NCI-H146 (cell line): ENCODE results near the gene RRP8.

Source experiments
- DNase-seq: peaks from one replicate; lab custom pipeline; 2025; lab: John Stamatoyannopoulos, UW

Gene RRP8

DNA sequence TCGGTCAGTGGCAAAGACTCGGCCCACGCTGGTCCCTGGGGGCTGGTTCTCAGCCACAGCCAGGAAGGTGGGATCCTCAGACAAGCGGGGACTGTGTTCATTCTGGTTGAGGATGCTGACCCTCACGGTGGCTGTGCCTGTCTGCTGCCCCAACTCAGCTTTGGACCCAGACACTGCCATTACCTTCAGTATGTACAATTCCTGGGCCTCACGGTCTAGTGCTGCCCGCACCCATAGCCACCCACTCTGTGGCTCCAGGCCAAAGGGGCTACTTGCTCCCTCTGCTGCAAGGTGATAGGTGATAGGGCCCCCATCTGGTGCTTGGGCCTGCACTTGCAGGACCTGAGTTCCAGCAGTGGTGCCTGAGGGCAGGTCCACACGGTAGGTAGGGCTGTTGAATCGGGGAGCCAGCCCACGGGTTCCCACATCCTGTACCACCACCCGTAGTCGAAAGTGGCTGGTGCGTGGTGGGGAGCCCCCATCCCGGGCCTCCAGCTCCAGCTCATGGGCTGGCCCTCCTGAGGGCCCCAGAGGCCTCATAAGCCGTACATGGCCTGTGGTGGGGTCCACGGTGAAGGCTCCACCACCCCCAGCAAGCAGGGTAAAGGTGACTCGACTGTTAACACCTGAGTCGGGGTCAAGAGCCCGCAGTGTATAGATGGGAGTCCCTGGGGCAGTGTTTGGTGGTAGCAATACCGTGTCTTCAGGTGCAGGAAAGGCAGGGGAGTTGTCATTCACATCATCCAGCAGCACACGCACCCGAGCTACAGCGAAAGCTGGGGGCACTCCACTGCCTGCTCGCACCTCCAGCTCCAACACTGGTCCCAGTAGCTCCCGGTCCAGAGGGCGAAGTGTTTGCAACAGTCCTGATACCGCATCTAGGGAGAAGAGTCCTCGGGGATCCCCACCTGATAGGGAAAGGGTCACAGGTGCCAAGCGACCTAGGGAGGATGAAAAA is 29.0 kb upstream of the RRP8 start:
- DNase-seq: no peak

DNA sequence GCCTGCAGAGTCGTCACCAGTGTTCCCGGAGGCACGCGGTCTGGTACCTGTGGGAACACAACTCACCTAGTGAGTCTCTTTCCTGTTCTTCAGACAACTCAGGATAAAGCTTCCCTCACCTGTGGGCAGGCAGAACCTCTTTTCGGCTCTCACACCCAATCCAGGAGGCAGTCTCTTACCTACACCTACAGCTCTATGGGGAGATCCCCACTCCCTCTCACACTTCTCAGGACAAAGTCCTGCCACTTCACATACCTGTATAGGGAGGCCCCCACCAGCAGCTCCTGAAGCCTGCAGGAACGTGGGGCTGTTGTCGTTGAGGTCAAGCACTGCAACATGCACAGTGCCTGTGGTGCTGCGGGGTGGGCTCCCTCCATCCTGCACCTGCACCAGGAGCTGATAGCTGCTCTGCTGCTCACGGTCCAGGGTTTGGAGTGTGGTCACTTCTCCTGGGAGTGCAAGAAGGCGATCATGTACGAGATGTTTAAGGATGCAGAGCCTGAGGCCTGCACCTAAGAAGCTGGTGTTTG is 28.0 kb upstream of the RRP8 start:
- DNase-seq: no peak

DNA sequence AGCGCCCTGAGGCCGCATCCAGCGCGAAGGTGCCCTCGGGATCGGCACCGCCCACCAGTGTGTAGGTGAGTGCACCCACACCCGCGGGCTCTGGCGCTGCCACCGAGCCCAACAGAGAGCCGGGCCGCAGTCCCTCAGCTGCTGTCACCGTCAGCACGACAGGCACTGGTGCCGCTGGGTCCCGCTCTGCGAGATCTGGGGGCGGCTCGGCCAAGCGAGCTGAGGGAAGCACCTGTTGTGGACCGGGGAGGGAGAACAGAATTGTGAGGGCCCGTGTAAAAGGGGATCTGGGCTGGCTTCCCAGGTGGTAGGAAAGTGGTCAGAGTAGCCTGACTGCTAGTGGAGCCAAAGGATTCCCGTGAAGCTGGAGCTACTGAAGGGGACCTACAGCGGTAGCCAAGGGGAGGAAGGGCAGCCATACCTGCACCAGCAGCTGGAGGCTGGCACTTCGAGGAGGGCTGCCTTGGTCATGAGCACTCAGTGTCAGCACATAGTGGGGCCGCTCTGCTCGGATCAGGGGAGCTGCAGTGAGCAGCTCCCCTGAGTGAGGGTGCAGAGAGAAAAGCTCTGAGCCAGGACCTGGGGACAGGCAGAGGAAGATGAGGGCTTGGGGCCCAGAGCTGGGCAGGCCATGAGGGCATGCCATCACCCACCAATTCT is 27.3 kb upstream of the RRP8 start:
- DNase-seq: no peak

DNA sequence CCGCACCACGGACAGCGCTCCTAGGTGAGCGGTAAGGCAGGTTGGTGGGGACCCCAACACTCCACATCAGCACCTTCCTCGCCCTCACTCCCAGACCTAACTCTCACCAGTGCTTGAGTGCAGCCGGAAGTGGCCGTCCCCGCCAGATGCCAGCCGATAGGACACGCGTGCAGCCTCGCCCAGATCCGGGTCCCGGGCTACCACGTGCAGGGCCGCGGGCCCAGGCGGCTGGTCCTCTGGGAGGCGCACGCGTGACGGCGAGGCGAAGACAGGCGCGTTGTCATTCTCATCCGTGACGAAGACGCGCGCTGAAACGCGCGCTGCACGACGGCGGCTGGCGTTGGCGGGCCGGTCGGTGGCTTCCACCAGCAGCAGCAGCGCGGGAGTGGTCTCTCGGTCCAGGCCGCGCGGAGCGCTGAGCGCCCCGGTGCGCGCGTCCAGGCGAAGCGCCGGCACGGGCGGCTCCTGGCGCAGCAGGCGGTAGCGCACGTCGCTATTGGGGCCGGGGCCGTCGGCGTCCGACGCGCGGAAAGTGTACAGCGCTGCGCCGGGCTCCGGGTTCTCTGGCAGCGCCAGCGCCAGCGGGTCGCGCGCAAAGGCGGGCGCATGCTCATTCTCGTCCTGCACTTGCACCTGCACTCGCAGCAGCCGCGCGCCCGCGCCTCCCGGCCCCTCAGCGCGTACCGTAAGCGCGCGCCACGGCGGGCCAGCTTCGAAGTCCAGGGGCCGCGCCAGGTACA is 26.6 kb upstream of the RRP8 start:
- DNase-seq: no peak

DNA sequence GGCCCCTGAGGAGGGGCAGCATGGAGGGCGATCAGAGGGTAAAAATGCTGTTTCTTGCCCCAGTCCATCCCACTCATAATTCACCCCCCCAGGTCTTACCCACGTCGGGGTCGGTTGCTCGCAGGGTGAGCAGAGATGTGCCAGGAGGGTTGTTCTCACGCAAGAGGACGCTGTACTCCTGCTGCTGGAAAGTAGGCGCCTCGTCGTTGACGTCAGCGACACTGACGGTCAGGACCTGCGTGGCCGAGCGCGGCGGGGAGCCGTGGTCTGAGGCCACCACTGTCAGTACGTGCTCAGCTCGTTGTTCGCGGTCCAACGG is 26.1 kb upstream of the RRP8 start:
- DNase-seq: no peak

DNA sequence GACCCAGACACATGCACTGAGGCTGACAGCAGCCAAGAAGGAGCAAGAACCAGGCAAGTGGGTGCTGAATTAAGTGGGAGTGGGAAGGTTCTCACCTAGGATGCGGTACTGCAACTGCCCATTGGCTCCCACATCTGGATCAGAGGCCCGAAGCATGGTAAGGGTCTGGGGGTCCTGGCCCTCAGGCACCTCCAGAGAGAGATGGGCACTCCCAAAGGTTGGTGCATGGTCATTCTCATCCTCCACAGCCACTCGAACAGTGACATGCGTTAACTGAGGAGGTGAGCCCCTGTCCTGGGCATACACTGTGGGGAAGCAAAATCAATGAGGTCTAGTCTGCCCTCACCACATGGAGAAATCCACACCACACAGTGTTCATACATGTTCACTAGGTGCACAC is 25.1 kb upstream of the RRP8 start:
- DNase-seq: no peak

DNA sequence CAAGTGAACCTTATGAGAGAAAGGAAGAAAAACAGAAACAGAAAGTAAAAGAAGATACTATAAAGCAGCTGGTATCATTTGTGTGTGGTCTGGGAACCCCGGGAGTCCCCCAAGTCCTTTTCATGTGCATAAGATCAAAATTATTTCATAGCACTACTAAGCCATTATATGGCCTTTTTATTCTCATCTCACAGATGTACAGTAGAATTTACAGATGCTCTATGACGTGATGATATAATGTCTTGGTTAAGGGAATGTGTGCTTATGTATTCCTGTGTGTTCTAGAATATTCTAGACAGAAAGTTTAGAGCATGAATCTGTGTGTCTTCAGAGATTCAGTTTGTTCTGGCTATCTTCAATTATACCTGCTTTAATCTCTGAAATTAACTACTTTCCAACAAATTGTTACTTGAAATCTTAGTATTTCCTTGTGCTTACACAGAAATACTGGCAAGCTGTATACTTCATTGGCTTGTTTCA is 24.4 kb upstream of the RRP8 start:
- DNase-seq: no peak

DNA sequence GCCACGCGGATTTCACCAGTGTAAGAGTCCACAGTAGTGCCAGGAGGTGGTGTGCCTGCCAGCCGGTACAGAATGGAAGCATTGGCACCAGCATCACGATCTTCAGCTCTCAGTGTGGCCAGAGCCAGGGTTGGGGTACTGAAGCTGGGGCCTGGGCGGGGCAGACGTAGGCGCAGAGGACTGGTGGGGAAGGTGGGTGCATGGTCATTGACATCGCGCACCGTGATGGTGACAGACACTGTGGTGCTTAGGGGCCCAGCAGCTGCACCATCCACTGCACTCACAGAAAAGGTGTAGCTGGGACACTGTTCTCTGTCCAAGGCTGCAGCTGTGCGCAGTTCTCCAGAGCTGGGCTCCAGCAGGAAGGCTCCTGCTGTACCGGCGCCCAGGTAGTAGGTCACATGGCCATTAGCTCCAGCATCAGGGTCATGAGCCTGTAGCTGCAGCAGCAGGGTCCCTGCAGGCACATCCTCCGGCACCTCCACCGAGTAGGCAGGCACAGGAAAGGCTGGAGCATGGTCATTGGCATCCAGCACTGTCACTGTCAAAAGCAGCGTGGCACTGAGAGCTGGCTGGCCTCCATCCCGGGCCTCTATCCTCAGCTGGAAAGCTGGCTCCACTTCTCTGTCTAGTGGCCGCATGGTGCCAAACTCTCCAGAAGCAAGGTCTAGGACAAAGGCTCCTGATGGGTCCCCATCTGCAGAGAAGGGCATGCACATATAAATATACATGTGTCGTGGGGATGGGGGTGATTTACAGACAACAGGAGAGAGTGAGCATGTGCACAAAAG is 23.8 kb upstream of the RRP8 start:
- no peak for DNase-seq

DNA sequence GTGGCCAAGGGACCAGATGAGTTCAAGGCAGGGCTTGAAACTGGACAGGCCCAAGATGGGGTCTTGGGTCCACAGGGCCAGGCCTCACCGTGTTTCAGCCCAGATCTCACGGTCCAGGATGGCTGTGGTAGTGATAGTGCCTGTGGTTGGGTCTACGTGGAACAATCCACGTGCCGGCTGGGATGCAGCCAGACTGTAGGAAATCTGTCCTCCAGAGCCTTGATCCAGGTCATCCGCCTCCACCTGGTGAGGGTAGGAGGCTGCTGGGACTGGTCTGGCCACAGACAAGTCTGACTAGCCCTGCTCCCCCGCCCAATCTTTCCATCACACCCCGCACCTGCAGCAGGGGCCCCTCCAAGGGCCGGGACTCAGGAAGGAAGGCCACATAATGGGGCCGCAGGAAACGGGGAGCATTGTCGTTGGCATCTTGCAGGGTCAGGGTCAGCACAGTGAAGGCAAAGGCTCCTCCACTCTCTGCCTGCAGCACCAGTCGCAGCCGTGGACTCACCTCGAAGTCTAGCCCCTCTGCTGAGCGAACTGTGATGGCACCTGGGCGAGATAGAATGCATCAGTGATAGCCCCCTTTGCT is 22.5 kb upstream of the RRP8 start:
- no peak for DNase-seq

DNA sequence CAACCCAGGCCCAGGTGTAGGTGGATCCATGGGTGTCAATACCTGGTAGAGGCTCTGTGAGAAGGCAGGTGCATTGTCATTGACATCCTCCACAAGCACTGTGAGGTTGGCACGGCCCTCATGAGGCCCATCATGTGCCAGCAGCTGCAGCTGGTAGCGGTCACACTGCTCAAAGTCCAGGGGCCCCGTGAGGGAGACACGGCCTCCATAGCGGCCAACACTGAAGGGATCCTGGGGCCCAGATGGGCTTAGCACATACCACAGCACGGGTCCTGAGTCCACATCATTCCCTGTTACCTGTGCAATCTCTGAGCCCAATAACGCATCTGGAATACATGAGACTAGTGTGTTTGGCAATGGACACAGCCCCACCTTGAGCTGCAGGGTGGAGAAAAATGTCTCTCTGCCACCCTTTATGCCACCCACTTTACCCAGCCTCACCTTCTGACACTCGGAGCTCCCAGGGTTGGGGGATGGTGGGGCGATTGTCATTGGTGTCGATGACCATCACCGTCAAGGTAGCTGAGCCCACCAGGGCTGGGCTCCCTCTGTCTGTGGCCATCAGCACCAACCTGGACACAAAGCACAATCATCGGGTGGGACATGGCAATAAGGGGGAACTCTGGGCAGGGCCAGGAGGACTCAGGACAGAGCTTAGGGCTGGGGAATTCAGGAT is 21.9 kb upstream of the RRP8 start:
- DNase-seq: no peak

DNA sequence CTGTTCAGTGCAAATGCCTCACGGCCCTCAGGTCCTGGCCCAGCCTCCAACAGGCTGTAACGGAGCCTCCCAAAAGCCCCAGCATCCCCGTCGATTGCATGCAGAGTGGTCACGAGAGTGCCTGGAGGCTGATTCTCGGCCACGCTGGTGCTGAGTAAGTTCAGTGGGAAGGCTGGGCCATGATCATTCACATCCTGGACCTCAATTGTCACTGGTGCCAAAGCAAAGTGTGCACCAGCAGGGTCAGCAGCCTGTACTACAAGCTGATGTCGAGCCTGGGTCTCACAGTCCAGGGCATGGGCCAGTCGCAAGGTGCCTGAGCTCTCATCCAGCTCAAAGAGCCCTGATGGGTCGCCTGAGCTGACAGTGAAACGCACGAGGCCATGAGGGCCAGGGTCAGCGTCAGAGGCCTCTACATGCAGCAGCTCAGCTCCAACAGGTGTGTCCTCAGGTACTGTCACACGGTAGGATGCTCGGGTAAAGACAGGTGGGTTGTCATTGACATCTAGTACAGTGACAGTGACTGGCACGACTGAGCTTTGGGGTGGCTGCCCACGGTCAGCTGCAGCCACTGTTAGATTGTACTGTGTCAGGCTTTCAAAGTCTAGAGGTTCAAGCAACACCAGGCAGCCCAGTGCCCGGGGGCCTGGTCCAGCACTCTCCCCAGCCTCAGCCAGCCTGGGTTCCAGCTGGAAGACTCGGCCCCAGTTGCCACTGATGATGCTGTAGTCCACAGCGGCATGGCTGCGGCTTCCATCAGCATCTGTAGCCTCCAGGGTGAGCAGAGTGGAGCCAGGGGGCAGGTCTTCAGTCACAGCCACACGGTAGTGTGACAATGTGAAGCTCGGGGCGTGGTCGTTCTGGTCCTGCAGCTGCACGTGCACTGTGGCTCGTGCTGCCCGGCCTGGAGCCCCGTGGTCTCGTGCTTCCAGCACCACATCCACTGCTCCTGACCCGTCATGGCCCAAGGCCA is 20.3 kb upstream of the RRP8 start:
- DNase-seq: no peak

DNA sequence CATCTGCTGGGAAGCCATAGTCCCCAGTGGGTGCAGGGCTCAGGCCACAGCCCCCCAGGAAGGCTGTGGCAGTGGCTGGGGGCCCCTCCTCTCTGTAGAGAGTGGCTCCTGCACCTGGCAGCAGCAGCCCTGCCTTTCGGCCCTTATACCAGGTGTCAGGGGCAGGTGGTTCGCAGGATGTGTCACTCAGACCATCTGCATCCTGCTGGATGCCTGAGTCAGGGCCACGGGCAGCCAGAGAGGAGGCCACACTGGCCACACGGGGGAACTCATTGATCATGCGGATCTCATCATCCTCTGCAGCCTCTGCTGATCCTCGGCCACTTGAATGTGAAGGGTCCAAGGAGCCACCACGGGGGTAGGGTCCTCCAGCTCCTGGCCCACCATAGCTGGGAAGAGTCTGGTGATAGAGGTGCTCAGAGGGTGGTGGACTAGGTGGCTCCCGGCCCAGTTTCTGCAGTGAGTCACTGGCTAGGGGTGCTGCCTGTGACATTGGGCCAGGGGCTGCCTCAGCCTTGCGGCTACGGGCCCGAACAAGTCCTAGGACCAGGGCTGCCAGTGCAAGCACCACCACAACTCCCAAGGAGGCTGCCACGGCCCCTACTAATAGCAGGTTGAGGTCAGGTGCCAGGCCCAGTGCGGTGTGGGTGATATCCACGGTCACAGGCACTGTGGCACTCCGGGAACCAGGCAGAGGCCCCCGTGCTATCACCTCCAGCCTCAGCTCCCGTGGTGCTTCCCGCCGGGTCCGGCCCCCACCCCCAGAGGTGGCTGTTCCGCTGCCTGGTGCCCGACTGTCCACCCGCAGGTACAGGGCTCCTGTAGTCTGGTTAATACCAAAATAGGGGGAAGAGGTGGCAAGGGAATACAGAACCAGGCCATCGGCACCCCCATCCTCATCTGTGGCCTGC is 19.1 kb upstream of the RRP8 start:
- DNase-seq: peak; percentile 71

DNA sequence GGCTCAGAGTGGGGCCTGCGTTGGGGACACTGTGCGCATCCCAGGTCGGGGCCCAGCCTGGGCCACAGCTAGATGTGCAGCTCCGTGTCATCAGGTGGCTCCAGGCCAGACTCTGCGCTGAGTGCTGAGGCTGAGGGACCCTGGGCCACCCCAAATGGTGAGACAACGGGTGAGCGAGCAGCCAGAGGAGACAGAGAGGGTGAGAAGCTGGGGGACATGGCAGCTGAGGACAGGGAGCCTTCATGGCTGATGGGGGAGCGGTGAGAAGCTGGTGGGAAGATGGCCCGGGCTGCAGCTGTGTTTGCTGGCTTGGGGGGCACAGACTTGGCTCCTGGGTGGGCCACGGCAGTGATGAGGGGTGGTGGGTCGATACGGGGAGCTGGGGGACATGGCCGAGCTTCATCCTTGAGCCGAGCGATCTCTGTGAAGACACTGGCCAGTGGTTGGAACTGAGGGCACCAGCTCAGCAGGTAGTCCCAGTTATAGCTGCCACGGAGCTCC is 18.3 kb upstream of the RRP8 start:
- no peak for DNase-seq

DNA sequence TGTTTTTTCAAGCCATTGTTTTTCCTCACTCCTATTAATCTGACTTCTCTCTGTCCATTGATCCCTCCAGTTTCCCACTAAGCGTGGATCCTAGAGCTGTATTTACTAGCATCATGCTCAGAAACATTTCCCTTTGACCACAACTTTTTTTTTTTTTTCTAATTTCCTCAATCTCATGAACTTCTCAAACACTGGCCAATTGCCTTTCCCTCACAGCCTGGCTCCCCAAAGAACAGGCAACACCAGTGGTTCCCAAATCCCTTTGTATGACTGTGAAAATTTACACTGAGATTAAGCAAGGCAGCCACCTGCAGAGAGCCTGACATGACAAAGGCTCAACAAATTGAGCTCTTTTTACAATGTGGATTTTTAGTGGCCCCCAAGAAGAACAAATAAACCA is 17.2 kb upstream of the RRP8 start:
- peak; percentile 47 for DNase-seq

DNA sequence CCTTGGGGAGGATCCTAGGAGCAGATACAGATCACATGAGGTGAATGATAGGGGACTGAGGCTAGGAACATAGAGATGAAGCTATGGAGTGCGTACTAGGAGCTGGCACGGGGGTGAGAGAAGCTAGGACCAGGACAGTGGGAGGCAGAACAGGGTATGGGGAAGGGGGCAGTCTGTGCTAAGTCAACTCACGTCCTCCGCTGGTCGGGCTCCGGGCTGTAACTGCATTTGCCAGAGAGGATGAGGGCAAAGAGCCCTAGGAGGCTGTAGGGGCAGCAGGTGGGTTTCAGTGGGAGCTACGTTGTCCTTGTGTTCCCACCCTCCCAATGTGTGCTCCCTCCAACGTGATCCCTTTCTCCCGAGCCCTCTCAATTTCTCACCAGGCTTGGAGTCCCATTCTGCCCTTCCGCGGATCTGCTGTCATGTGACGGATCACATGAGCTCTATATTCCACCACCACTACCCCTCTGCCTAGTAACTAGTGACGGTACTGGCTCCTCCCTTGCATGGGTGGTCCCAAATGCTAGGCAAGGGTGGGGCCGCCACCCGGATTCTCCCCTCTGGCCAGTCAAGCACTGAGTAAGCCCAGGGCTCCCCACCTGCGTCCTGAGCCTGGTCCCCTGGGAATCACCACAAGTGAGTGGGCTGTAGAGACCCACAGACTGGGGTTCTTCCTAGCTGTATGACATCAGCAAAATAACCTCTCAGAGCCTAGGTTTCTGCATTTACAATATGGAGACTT is 15.8 kb upstream of the RRP8 start, which contains the start of gene TPP1:
Gene TPP1, minus strand, starts transcription at position 419 of the 742 bp plus-strand sequence. Its CDS starts 22 bp downstream, at position 397.
- peak; percentile 93 for DNase-seq

DNA sequence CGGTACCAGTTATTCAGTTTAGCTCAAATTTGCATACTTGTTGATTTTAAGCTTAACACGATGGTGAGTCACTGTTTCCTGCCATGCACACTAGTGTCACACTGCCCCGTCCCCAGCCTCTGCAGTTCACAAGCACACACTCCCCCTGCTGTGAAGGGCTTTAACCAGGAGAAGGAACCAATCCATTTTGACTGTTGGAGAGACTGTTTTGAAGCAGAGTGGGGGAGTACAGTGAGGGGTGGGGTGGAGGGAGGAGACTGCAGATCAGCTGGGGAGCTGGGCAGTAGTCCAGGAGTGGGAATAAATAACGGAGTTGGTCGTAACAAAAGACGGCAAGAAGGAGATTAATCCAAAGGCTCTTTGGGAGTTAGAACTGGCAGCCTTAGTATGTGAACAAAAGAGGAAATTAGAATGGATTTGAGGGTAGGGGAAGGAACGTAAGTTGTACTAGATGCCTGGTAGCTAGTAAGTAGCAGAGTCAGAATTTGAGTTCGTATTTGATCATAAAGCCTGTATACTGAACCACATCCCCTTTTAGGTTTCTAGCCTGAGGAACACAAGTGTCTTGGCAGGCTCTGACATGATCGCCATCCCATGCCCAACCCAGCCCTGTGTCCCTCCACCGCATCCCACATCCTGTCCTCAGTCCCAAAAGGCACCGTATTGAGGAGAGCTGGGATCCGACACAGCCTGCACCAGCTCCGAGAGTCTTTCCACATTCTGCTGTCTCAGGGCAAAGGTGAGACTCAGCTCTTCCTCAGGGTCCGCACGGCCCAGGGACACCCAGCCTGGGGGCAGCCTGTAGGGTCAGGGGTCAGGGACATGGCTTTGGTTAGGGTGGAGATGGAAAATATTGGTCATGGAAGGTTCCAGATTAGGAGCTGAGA is 14.9 kb upstream of the RRP8 start:
- DNase-seq: no peak
